GM21526 (cell line): ENCODE measurements around the gene SPOCK3.
"Not testable (repeated sequence)": the region's sequence is repeated elsewhere in the genome, so short reads cannot be mapped to it uniquely, and the experiment has no call there.

Experiments
- ATAC-seq: cut with Tn5 transposase; IDR thresholded peaks from one replicate; pipeline ENCODE4 v1.9.1; 2021; ENCODE audit warnings: moderate library complexity; ENCODE audit not compliant: unreplicated experiment, low FRiP score

Gene SPOCK3

DNA sequence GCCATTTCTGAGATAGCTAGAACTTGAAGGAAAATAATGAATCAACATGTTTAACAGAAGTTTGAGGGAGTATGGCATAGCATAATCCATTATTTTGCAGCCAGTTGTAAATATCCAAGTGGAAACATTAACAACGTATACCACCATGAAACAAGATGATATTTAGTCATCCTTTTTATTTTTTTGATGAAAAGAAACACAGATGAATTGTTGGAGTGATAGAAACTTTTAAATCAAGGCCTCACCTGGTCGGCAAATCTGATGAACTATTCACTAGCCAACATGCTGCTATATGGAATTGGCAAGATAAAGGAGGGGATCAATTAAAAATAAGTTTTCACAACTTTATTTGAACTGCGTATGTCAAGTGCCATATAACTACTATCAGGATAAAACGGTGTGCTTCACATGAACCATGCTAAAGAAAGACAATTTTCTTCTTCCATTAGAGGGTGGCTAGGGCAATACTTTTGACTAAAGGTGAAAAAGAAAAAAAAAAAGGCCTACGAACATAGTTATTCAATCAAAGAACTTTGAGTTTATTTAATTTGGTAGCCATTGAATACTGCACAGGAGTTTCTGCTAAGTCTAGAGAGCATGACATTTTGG lies 510.7 kb downstream of the SPOCK3 start:
- ATAC-seq, result no peak

DNA sequence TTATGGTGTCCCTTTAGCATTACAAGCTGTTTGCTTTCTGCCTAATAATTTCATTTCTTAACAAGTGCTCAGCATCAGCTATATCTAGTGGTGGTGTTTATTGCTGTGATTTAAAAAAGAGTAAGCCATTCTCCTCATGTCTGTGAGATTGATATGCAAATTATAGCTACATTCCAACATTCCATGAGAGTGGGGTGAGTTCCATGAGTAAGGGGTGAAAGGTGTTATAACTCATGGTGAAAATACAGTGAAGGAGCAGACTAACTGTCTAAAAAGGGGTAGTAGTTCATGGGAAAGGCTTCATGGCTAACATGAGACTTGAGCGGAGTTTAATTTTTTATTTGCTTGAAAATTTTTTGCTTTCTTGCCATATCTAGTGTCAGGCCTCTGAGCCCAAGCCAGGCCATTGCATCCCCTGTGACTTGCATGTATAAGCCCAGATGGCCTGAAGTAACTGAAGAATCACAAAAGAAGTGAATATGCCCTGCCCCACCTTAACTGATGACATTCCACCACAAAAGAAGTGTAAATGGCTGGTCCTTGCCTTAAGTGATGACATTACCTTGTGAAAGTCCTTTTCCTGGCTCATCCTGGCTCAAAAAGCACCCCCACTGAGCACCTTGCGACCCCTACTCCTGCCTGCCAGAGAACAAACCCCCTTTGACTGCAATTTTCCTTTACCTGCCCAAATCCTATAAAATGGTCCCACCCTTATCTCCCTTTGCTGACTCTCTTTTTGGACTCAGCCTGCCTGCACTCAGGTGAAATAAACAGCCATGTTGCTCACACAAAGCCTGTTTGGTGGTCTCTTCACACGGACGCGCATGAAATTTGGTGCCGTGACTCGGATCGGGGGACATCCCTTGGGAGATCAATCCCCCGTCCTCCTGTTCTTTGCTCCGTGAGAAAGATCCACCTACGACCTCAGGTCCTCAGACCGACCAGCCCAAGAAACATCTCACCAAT lies 518.3 kb downstream of the SPOCK3 start:
- ATAC-seq, result not testable (repeated sequence)

DNA sequence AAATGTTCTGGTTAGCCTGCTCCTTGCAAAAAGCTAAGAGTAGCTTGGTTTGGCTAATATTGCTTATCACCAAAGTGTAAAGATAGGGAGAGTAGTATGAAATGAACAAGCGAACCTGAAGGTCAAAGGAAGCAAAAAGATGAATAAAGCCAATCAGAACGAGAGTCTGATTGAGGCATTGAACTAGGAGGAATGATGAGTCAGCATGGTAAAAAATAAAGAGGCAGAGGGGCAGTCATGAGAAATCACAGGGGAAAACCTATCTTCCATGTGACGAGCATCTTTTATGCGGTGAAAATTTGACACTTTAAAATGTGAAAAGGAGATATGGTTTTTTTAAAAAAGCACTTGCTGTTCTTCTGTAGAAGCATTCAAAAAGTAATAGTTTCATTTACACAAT lies 533.7 kb downstream of the SPOCK3 start:
- no peak for ATAC-seq

DNA sequence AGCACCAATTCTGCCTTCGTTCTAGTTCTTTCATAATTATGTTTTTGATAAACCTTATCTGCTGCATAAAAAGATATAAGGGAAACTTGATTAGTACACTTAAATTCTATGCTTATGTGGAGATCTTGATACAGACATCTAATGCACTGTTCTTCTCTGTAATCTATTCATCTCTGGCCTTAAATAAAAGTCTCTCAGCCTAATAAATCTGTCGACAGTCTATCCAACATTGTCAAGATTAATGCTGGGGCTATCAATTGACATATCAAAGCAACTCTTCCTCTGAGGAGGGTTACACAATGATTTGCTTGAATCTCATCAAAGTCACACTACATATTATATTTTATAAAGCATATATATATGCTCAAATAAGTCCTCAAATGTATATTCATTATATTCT lies 545.5 kb downstream of the SPOCK3 start:
- no peak for ATAC-seq

DNA sequence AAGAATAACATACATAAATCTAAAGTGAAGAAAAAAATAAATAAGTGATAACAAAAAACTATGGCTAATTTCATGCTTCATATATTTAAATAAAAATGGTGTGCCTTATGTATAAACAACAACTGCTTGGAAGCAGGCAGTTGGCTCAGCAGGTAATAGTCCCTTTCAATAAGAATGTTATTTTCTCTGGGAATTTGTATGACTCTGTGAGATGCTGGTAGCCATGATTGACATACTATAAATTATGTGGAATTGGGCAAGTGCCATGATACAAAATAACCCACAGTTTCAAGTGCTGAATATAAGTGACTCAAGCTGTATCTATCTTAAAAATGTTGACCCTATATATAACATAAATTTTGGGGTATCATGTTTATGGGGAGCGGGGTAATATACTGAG lies 546.5 kb downstream of the SPOCK3 start:
- ATAC-seq, result no peak
